ENCODE results near the gene GNAL. TPM values are rescaled to one million over a fixed set of nuclear protein-coding genes. Genes with fewer than 3 reads are reported as not detected.

Gene GNAL
- total RNA-seq, 4 donors from 2014 or later, result 1.9 to 12.8 (median 7.0) TPM

GRCh38 chr18:11669271-11669947 lies 19.7 kb upstream of the GNAL start:
- DNase-seq (ENCODE audit: low spot score) (no peak), ATAC-seq (ENCODE audit: low FRiP score) (no peak)
- no peak for TF ChIP-seq CTCF (IDR thresholded peaks at IDR 0.05)

- no peak for TF ChIP-seq CTCF (IDR thresholded peaks at IDR 0.05)
- no peak for DNase-seq (ENCODE audit: low spot score)
- ATAC-seq (ENCODE audit: low FRiP score), result no peak
Observed at GRCh38 chr18:11669948-11670275, 19.2 kb upstream of the GNAL start.

DNA sequence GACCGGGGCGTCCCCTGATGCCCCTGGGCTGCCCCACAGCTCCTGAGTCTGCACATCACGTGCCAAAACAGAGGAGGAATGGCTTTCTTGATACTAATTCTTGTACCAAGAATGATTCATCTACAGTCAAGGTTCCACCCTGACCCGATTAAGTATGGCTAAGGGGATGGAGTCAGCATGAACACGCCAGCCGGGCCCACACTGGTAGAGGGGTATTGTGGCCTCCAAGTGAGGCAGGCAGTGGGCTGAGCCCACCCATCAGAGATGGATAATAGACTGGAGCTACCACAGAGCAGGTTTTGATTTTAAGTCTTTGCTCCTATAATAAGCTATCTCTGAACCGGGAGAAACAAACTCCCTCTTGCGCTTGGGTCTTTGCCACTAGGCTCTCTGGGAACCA lies 17.9 kb upstream of the GNAL start:
- DNase-seq (ENCODE audit: low spot score), result no peak
- no peak for TF ChIP-seq CTCF (IDR thresholded peaks at IDR 0.05)
- ATAC-seq (ENCODE audit: low FRiP score), result no peak

DNA sequence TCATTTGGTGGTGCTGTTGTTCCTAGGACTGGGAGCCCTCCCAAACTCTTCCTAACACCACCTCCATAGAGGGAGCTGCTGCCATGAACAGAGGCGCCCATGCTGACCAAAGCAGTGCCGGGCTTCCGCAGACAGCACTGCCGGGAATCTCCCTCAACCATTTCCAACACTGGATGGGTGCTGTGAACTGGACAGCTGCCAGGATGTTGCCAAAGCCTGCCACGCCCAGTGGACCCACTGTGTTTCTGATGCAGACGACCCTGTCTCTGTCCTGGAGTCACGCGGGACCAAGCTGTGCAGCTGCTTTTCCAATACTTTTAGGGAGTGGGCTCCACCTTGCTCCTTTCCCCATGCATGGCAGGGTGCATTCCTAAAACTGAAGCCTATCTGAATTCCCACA lies 16.9 kb upstream of the GNAL start:
- no peak for DNase-seq (ENCODE audit: low spot score)
- ATAC-seq (ENCODE audit: low FRiP score), result no peak
- no peak for TF ChIP-seq CTCF (IDR thresholded peaks at IDR 0.05)

GRCh38 chr18:11672846-11673454 lies 16.1 kb upstream of the GNAL start:
- ATAC-seq (ENCODE audit: low FRiP score), result no peak
- TF ChIP-seq CTCF (IDR thresholded peaks at IDR 0.05), result no peak

GRCh38 chr18:11673560-11673959 lies 15.5 kb upstream of the GNAL start:
- ATAC-seq (ENCODE audit: low FRiP score) (no peak), DNase-seq (ENCODE audit: low spot score) (no peak)
- no peak for TF ChIP-seq CTCF (IDR thresholded peaks at IDR 0.05)

More at GRCh38 chr18:11672846-11673454, 16.1 kb upstream of the GNAL start:
- DNase-seq (ENCODE audit: low spot score), result no peak

DNA sequence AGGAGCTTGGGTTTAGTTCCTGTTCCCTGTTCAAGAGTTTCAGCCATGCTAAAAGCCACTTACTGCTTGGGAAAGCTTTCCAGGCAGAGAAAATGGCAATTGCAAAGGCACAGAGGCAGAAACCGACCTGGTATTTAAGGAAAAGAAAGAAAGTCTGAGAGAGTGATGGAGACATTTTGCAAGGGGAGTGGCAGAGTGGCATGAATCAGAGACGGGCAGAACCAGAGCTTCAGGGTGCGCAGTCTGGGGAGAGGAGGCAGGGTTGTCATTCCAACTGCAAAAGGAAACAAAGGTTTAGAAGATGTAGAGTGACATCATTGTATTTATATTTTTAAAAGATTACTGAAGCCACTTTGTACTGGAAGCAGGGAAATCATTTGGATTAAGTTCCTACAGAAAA lies 14.9 kb upstream of the GNAL start:
- ATAC-seq (ENCODE audit: low FRiP score) (no peak), DNase-seq (ENCODE audit: low spot score) (no peak)

More for the DNA sequence above, 14.9 kb upstream of the GNAL start:
- TF ChIP-seq CTCF (IDR thresholded peaks at IDR 0.05), result no peak

All from omental fat pad (tissue), 4 donors.